SU-DHL-6 (cell line): Measurements from ENCODE around the gene IRX4.

Experiments used
- H2AFZ ChIP-seq: fragments of 200-600 bp; sonication (generic); 2 replicates; pipeline ENCODE4 v1.6.1; 2014; ENCODE audit warnings: low read depth, mild to moderate bottlenecking, moderate library complexity, mixed read lengths, antibody characterized with exemption, low read length; ENCODE audit not compliant: severe bottlenecking
- H3F3A ChIP-seq: fragments of 200-600 bp; shearing (Covaris generic); 2 replicates; pipeline ENCODE4 v1.6.0; 2016; ENCODE audit warnings: antibody characterized with exemption, mild to moderate bottlenecking; ENCODE audit not compliant: insufficient read depth
- H3K27ac ChIP-seq: fragments of 200-600 bp; sonication (generic); 2 replicates; pipeline ENCODE4 v1.5.1; 2016; ENCODE audit warnings: low read depth, mild to moderate bottlenecking, low read length, moderate library complexity, mixed read lengths
- H3K27me3 ChIP-seq: fragments of 200-600 bp; sonication (generic), shearing (Covaris generic); 2 replicates; pipeline ENCODE4 v1.6.0; 2014; ENCODE audit warnings: mild to moderate bottlenecking, low read length
- H3K36me3 ChIP-seq: fragments of 200-600 bp; sonication (generic); 2 replicates; pipeline ENCODE4 v1.6.1; 2014; ENCODE audit warnings: mild to moderate bottlenecking, low read length, mixed read lengths
- H3K4me2 ChIP-seq: fragments of 300-600, 200-600 bp; shearing (Covaris generic), sonication (generic); 2 replicates; pipeline ENCODE4 v1.6.0; 2014; ENCODE audit warnings: low read length, low read depth, mild to moderate bottlenecking; ENCODE audit not compliant: poor library complexity, severe bottlenecking
- H3K4me3 ChIP-seq: fragments of 200-600 bp; sonication (generic); 2 replicates; pipeline ENCODE4 v1.5.1; 2014; ENCODE audit warnings: antibody characterized with exemption, low read length, mild to moderate bottlenecking, mixed read lengths; ENCODE audit not compliant: insufficient read depth, poor library complexity, severe bottlenecking
- H3K79me2 ChIP-seq: fragments of 200-600 bp; sonication (generic); 2 replicates; pipeline ENCODE4 v1.6.1; 2014; ENCODE audit warnings: mild to moderate bottlenecking, low read length, moderate library complexity; ENCODE audit not compliant: insufficient read depth
- H3K9ac ChIP-seq: fragments of 200-600 bp; sonication (generic); 2 replicates; pipeline ENCODE4 v1.7.0; 2014; ENCODE audit warnings: mild to moderate bottlenecking, low read length
- H3K9me2 ChIP-seq: fragments of 200-600 bp; sonication (generic); replicated peaks from 2 replicates; pipeline ENCODE4 v1.6.1; 2014; ENCODE audit warnings: low read length; ENCODE audit not compliant: insufficient read depth
- H3K9me3 ChIP-seq: fragments of 200-600 bp; sonication (generic); 2 replicates; pipeline ENCODE4 v1.6.1; 2014; ENCODE audit warnings: low read length, mixed read lengths; ENCODE audit not compliant: insufficient read depth
- H4K20me1 ChIP-seq: fragments of 200-600 bp; sonication (generic); 2 replicates; pipeline ENCODE4 v1.6.1; 2014; ENCODE audit warnings: low read depth, mild to moderate bottlenecking, antibody characterized with exemption, low read length, moderate library complexity, mixed read lengths
- EZH2phosphoT487 ChIP-seq: fragments of 200-600 bp; sonication (generic), shearing (Covaris generic); conservative IDR thresholded peaks from 2 replicates; pipeline ENCODE4 v1.6.1; 2018; ENCODE audit warnings: mild to moderate bottlenecking, antibody characterized with exemption, low read length, moderate library complexity, mixed read lengths
- TF ChIP-seq, protein P1 (sequence below): fragments of 200-600 bp; sonication (generic); IDR thresholded peaks from one replicate; pipeline ENCODE4 v1.5.1; 2017; ENCODE audit warnings: antibody characterized with exemption, mild to moderate bottlenecking, low read length, moderate library complexity; ENCODE audit not compliant: insufficient read depth, poor library complexity, severe bottlenecking

IRX4 gene

DNA sequence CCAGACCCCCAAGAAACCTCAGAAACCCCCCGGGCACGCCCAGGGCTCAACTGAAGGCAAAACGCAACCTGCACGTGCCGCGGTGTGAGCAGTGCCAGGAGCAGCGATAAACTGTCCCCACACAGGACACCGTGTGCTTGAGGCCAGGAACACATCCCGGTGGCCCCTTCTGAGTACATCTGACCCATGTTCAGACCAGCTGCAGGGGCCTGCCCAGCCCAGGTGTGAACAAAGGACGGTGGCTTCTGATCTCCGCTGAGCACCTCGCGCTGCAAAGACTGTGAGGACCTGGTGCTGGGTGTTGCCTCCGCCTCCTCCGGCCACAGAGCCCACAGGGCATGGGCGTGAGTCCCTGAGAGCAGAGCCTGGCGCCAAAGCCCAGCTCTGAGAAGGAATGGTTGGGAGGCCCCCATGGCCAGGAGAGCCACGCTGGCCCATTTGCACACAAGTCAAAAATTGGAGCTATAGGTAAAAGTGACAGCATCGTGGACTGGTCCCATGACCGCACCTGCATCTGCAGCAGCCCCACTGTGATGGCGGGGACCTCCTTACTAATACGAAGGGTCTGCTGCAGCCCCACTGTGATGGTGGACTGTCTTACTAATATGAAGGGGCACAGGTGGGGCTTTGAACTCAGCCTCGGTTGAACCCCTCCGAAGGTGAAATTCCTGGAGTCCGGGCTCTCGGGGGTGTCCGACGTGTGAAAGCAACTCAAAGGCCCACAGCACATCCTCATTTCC is 50.0 kb downstream of the IRX4 start:
- Histone ChIP-seq H3F3A (no peaks in the 10 kb centered on the region), H3K4me2 (no peak overlapping the region), H3K9me3 (no peaks in the 10 kb centered on the region), H3K36me3 (no peaks in the 10 kb centered on the region), H4K20me1 (no peaks in the 10 kb centered on the region), H3K4me3 (no peak overlapping the region), H3K27me3 (no peaks in the 10 kb centered on the region), H3K79me2 (no peaks in the 10 kb centered on the region), H3K27ac (no peak overlapping the region), H2AFZ (no peak overlapping the region), H3K9me2 (no peaks in the 10 kb centered on the region), H3K9ac (no peak overlapping the region)
- TF ChIP-seq, protein P1, sequence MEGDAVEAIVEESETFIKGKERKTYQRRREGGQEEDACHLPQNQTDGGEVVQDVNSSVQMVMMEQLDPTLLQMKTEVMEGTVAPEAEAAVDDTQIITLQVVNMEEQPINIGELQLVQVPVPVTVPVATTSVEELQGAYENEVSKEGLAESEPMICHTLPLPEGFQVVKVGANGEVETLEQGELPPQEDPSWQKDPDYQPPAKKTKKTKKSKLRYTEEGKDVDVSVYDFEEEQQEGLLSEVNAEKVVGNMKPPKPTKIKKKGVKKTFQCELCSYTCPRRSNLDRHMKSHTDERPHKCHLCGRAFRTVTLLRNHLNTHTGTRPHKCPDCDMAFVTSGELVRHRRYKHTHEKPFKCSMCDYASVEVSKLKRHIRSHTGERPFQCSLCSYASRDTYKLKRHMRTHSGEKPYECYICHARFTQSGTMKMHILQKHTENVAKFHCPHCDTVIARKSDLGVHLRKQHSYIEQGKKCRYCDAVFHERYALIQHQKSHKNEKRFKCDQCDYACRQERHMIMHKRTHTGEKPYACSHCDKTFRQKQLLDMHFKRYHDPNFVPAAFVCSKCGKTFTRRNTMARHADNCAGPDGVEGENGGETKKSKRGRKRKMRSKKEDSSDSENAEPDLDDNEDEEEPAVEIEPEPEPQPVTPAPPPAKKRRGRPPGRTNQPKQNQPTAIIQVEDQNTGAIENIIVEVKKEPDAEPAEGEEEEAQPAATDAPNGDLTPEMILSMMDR, result no peak
- no peak for TF ChIP-seq EZH2phosphoT487

DNA sequence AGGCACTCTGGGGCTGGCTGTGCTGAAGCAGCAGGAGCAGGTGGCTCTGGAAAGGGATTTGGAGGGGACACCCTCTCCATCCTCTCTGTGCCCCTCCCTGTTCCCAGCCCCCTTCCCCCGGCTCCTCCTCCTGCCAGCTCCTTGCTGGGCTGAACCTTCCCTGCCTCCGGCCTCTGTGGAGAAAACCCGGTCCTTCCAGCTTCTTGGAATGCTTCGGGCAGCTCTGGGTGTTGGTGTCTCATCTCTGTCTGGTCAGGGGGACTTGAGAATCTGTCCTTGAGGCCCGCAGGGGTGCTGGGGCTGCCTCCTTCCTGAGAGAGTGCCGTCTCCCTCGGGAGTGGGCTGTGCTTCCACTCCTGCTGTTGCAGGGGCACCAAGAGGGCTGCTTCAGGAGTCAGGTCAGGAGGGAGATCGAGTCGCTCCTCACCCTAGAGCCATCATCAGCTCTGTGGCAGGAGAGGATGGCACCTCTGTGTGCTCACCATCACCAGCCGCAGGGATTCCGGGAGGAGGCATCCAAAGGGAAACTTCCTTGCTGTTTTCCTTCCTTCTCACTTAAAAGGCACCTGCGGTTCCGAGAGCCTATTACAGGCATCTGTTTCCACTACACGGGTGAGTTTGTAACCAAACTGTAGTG is 50.9 kb downstream of the IRX4 start:
- TF ChIP-seq, protein P1, result no peak
- TF ChIP-seq EZH2phosphoT487, result no peak
- Histone ChIP-seq H3K4me2 (no peak overlapping the region), H3K27me3 (no peaks in the 10 kb centered on the region), H4K20me1 (no peaks in the 10 kb centered on the region), H3K9me3 (no peaks in the 10 kb centered on the region), H3K27ac (no peak overlapping the region), H3K9ac (no peak overlapping the region), H2AFZ (no peak overlapping the region), H3K36me3 (no peaks in the 10 kb centered on the region), H3K4me3 (no peak overlapping the region), H3F3A (no peaks in the 10 kb centered on the region), H3K9me2 (no peaks in the 10 kb centered on the region), H3K79me2 (no peaks in the 10 kb centered on the region)

DNA sequence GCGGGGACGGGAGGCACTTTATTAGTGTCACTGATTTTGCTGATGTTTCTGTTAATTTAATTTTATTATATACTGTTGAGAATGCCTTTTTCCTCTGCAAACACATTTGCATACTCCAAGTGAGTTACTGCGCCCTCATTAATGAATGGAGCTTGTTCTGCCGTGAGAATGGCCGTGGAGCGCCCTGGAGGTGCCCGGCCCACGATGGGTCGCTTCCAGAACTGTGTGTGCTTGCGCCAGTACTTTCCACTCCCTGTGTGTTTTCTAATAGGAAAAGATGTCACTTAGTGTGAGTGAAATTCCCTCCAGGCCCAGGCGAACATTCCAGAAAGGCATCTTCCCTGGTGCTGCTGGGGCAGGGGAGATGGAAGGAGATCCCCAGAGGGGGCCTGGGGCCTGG is 51.5 kb downstream of the IRX4 start:
- H3K4me3 ChIP-seq, result no peak overlapping the region
- no peaks in the 10 kb centered on the region for H3K9me2 ChIP-seq
- no peaks in the 10 kb centered on the region for H3K9me3 ChIP-seq
- H3K79me2 ChIP-seq, result no peaks in the 10 kb centered on the region
- no peak overlapping the region for H3K4me2 ChIP-seq
- no peaks in the 10 kb centered on the region for H4K20me1 ChIP-seq
- H3K27ac ChIP-seq, result no peak overlapping the region
- TF ChIP-seq EZH2phosphoT487, result no peak
- TF ChIP-seq, protein P1, result no peak
- H3K36me3 ChIP-seq, result no peaks in the 10 kb centered on the region
- H2AFZ ChIP-seq, result no peak overlapping the region
- no peaks in the 10 kb centered on the region for H3F3A ChIP-seq
- H3K9ac ChIP-seq, result no peak overlapping the region
- H3K27me3 ChIP-seq, result no peaks in the 10 kb centered on the region
